ENCODE measurements around the gene ARHGEF37.
A peak's percentile ranks its signal among the peaks of the same experiment; 100 is the strongest.

Gene ARHGEF37

GRCh38 chr5:149611326-149611725, 30.0 kb downstream of the ARHGEF37 start:
- no peak for TF ChIP-seq ZFX (IDR thresholded peaks at IDR 0.05; ENCODE audit: borderline replicate concordance)
- no peak for TF ChIP-seq CTCF (IDR thresholded peaks at IDR 0.05)
- H3K27ac ChIP-seq, result peak overlapping the region; percentile 100

- no peak for TF ChIP-seq CTCF (IDR thresholded peaks at IDR 0.05)
- no peak for TF ChIP-seq ZFX (IDR thresholded peaks at IDR 0.05; ENCODE audit: borderline replicate concordance)
- peak overlapping the region; percentile 100 for H3K27ac ChIP-seq
Observed at GRCh38 chr5:149614034-149614907, 33.0 kb downstream of the ARHGEF37 start.

GRCh38 chr5:149615976-149616375, 34.7 kb downstream of the ARHGEF37 start:
- TF ChIP-seq ZFX (IDR thresholded peaks at IDR 0.05; ENCODE audit: borderline replicate concordance) (no peak), CTCF (IDR thresholded peaks at IDR 0.05) (no peak)
- peak overlapping the region; percentile 100 for H3K27ac ChIP-seq

GRCh38 chr5:149616727-149617285, 35.5 kb downstream of the ARHGEF37 start:
- peak overlapping the region; percentile 100 for H3K27ac ChIP-seq

GRCh38 chr5:149617760-149618306, 36.5 kb downstream of the ARHGEF37 start:
- peak overlapping the region; percentile 100 for H3K27ac ChIP-seq
- TF ChIP-seq CTCF (IDR thresholded peaks at IDR 0.05) (no peak), ZFX (IDR thresholded peaks at IDR 0.05; ENCODE audit: borderline replicate concordance) (no peak)

More at GRCh38 chr5:149616727-149617285, 35.5 kb downstream of the ARHGEF37 start:
- TF ChIP-seq CTCF (IDR thresholded peaks at IDR 0.05), result no peak
- no peak for TF ChIP-seq ZFX (IDR thresholded peaks at IDR 0.05; ENCODE audit: borderline replicate concordance)

- peak overlapping the region; percentile 100 for H3K27ac ChIP-seq
- TF ChIP-seq ZFX (IDR thresholded peaks at IDR 0.05; ENCODE audit: borderline replicate concordance), result no peak
- peak; percentile 82 for TF ChIP-seq CTCF (IDR thresholded peaks at IDR 0.05)
Observed at GRCh38 chr5:149618581-149619248, 37.4 kb downstream of the ARHGEF37 start.
